ENCODE data around the gene FXN. TPM values are rescaled to one million over a fixed set of nuclear protein-coding genes. Genes with fewer than 3 reads are reported as not detected.

The FXN gene
- total RNA-seq, 4 donors from 2014 or later: 4.0 to 7.2 (median 5.5) TPM

DNA sequence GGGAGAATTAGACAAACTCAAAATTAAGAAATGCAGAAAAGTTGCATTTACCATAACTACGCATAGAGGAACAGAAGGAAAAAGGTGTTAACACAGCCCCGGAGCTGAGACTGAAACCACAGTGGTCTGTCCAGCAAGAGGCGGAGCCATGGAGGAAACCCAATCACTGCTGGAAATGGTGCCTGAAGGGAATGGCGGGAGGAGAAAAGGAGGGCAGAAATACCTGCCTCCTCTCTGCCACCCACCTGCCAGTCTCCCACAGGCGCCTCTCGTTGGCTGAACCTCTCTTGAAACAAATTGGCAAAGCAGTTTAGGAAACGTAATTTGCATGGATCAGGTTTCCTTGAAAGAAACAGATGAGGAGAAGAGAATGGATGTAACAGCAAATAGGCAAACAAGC is 11.9 kb upstream of the FXN start:
- ATAC-seq (ENCODE audit: low FRiP score) (peak; percentile 58), DNase-seq (ENCODE audit: low spot score) (no peak)
- TF ChIP-seq, protein P1, sequence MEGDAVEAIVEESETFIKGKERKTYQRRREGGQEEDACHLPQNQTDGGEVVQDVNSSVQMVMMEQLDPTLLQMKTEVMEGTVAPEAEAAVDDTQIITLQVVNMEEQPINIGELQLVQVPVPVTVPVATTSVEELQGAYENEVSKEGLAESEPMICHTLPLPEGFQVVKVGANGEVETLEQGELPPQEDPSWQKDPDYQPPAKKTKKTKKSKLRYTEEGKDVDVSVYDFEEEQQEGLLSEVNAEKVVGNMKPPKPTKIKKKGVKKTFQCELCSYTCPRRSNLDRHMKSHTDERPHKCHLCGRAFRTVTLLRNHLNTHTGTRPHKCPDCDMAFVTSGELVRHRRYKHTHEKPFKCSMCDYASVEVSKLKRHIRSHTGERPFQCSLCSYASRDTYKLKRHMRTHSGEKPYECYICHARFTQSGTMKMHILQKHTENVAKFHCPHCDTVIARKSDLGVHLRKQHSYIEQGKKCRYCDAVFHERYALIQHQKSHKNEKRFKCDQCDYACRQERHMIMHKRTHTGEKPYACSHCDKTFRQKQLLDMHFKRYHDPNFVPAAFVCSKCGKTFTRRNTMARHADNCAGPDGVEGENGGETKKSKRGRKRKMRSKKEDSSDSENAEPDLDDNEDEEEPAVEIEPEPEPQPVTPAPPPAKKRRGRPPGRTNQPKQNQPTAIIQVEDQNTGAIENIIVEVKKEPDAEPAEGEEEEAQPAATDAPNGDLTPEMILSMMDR (IDR thresholded peaks at IDR 0.05): no peak

- ATAC-seq (ENCODE audit: low FRiP score) (no peak), DNase-seq (ENCODE audit: low spot score) (no peak)
- TF ChIP-seq, protein P1 (IDR thresholded peaks at IDR 0.05): no peak
These were observed 8.0 kb upstream of the FXN start for GRCh38 chr9:69027355-69028097.

DNA sequence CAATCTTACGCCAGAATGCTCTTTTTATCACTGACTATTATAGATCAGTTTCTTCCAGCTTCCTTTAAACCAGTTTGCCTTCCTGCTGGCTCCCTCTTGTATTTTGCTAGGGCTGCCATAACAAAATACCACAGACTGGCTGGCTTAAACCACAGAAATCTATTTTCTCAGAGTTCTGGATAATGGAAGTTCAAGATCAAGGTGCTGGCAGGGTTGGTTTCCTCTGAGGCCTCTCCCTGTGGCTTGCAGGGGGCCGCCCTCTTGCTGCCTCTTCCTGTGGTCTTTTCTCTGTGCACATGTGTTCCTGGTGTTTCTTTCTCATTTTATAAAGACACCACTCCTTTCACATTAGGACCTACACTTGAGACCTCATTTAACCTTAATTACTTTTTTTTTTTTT is 6.8 kb upstream of the FXN start:
- no peak for ATAC-seq (ENCODE audit: low FRiP score)
- TF ChIP-seq, protein P1 (IDR thresholded peaks at IDR 0.05): no peak
- DNase-seq (ENCODE audit: low spot score): no peak

- ATAC-seq (ENCODE audit: low FRiP score) (no peak), DNase-seq (ENCODE audit: low spot score) (no peak)
- TF ChIP-seq, protein P1 (IDR thresholded peaks at IDR 0.05): no peak
These were observed 6.0 kb upstream of the FXN start for GRCh38 chr9:69029535-69029934.

DNA sequence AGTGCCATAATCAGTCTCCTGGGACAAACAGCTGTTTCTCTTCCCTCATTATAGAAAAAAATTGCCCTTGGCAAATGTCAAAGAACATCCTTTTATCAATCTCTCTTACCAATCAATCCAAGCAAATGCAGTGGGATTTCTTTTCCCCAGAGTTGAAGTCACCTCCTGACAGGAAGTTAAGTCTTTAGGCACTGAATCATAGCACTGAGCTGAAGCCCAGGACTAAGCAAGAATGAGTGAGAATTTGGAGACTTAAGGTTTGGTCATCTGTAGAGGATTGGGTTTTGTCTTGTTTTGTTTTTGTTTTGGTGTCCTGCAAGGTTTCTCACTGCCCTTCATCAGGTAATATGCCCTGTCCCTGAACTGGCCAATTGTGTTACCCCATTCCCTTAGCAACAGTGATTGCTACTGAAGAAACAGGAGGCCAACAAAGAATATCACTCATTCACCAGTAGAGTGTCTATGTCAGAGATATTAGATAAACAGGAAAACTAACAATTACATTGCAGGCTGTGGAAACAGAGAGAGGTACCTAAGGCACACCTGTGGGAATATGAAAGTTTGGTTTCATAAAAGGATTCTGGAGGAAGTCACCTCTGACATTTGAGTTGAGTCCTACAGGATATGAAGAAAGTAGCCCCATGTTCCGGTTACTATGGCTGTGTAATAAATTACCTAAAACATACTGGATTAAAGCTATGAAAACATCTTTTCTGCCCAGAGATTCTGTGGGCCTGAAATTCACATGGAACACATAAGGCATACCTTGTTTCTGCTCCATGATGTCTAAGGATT is 4.5 kb upstream of the FXN start:
- TF ChIP-seq, protein P1 (IDR thresholded peaks at IDR 0.05): no peak

DNA sequence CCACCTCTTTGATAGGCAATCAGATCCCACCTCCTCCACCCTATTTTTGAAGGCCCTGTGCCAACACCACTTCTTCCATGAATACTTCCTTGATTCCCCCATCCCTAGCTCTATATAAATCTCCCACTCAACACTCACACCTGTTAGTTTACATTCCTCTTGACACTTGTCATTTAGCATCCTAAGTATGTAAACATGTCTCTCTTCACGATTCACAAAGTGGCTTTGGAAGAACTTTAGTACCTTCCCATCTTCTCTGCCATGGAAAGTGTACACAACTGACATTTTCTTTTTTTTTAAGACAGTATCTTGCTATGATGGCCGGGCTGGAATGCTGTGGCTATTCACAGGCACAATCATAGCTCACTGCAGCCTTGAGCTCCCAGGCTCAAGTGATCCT is 1.5 kb upstream of the FXN start:
- TF ChIP-seq, protein P1 (IDR thresholded peaks at IDR 0.05): no peak
- DNase-seq (ENCODE audit: low spot score) (no peak), ATAC-seq (ENCODE audit: low FRiP score) (no peak)

More for the DNA sequence above, 4.5 kb upstream of the FXN start:
- ATAC-seq (ENCODE audit: low FRiP score) (no peak), DNase-seq (ENCODE audit: low spot score) (no peak)
